Fibroblast of lung (primary cell): ENCODE data around the gene CCDC73. TPM values are rescaled to one million over a fixed set of nuclear protein-coding genes. Genes with fewer than 3 reads are reported as not detected.
A peak's percentile ranks its signal among the peaks of the same experiment; 100 is the strongest.

Experiments used
- DNase-seq, 2 donors: peaks; one replicate each; pipeline versions ENCODE4 v3.0.0 to v3.0.0-alpha.2; 2010; ENCODE audit warnings: low read depth in 2 of 2
- H2AFZ ChIP-seq: 2 replicates; pipeline ENCODE4 v1.5.1; 2012; ENCODE audit warnings: low read length, control low read depth, inconsistent platforms
- H3K27ac ChIP-seq: 2 replicates; pipeline ENCODE4 v1.5.1; 2011; ENCODE audit warnings: low read length, control low read depth; ENCODE audit not compliant: insufficient read depth
- H3K27me3 ChIP-seq: 2 replicates; pipeline ENCODE4 v1.5.1; 2011; ENCODE audit warnings: mild to moderate bottlenecking, low read length; ENCODE audit not compliant: control insufficient read depth, insufficient read depth
- H3K36me3 ChIP-seq: 2 replicates; pipeline ENCODE4 v1.5.1; 2011; ENCODE audit warnings: low read length; ENCODE audit not compliant: control insufficient read depth, insufficient read depth
- H3K4me1 ChIP-seq: 2 replicates; pipeline ENCODE4 v1.5.1; 2011; ENCODE audit warnings: low read length; ENCODE audit not compliant: control insufficient read depth, insufficient read depth; ENCODE audit errors: extremely low read depth
- H3K4me2 ChIP-seq: 2 replicates; pipeline ENCODE4 v1.5.1; 2011; ENCODE audit warnings: low read length, control low read depth; ENCODE audit not compliant: insufficient read depth; ENCODE audit errors: extremely low read depth
- H3K4me3 ChIP-seq, 4 experiments: fragments of 200-600 bp in 1 of 4; sonication (generic) in 1 of 4; replicated peaks in 1 of 4; 2 replicates each; pipeline ENCODE4 v1.5.1; 2011 to 2016; ENCODE audit warnings: low read length in 4 of 4, low read depth in 3 of 4, mild to moderate bottlenecking in 3 of 4, control low read depth in 2 of 4, inconsistent platforms in 1 of 4, mixed read lengths in 1 of 4; ENCODE audit not compliant: insufficient read depth in 1 of 4; ENCODE audit errors: control extremely low read depth in 1 of 4
- H3K79me2 ChIP-seq: 2 replicates; pipeline ENCODE4 v1.5.1; 2012; ENCODE audit warnings: mild to moderate bottlenecking, low read length, inconsistent platforms; ENCODE audit not compliant: control insufficient read depth, insufficient read depth
- H3K9ac ChIP-seq: 2 replicates; pipeline ENCODE4 v1.5.1; 2011; ENCODE audit warnings: mild to moderate bottlenecking, low read length, control low read depth; ENCODE audit not compliant: insufficient read depth
- H3K9me3 ChIP-seq: 2 replicates; pipeline ENCODE4 v1.5.1; 2012; ENCODE audit warnings: low read depth, low read length; ENCODE audit not compliant: control insufficient read depth, insufficient read depth
- H4K20me1 ChIP-seq: 2 replicates; pipeline ENCODE4 v1.5.1; 2011; ENCODE audit warnings: low read length; ENCODE audit not compliant: control insufficient read depth, insufficient read depth; ENCODE audit errors: extremely low read depth
- EZH2 ChIP-seq: IDR thresholded peaks from 2 replicates; pipeline ENCODE4 v1.5.1; 2012; ENCODE audit warnings: low read length, control low read depth, mild to moderate bottlenecking; ENCODE audit errors: missing control alignments
- polyA plus RNA-seq, 2 donors: library from polyadenylated mRNA; depleted of rRNA in 1 of 2; stranded (reverse) in 1 of 2; unstranded in 1 of 2; fragments of >200 nt; gene quantifications; 2 replicates each; pipeline ENCODE4 v1.2.1, GENCODE V29; 2011 to 2012; ENCODE audit warnings: missing spikeins in 1 of 2
- total RNA-seq: library from RNA; depleted of rRNA; stranded (reverse); fragments of >200 nt; gene quantifications from 2 replicates; pipeline ENCODE4 v1.2.1, GENCODE V29; 2014
- TF ChIP-seq, protein P1 (sequence below), 2 donors: IDR thresholded peaks in 1 of 2; conservative IDR thresholded peaks in 1 of 2; 1 replicate in 1 of 2; 2 replicates in 1 of 2; pipeline ENCODE4 v1.5.1; 2011 to 2012; ENCODE audit warnings: low read length in 2 of 2, control low read depth in 1 of 2, inconsistent platforms in 1 of 2, low read depth in 1 of 2, mild to moderate bottlenecking in 1 of 2

The CCDC73 gene
- total and polyA plus RNA-seq, 2 donors (not counting 1 experiment from before 2014, with no cell fraction given), result under 0.01 TPM; not detected in 1

DNA sequence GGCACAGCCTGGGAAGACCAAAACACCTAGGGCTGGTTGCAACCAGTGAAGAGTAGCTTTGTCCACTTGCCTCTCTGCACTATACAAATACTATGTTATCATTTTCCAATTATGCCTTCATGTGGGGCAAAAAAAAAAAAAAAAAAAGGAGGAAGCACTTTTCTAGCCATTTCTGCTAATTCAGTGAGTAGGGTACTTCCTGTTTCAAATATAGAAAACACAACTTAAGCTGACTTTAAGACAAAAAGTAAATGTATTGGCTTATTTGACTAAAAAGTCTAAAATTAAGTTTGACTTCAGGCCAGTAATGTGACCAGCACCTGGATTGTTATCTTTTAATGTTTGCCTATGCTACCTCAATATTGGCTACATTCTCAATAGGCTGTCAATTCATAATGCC, 15.3 kb downstream of the CCDC73 start:
- no peak overlapping the region for H3K4me3 ChIP-seq
- H3K9me3 ChIP-seq, result no peaks in the 10 kb centered on the region
- no peaks in the 10 kb centered on the region for H3K27me3 ChIP-seq
- no peak for TF ChIP-seq EZH2
- TF ChIP-seq, protein P1, sequence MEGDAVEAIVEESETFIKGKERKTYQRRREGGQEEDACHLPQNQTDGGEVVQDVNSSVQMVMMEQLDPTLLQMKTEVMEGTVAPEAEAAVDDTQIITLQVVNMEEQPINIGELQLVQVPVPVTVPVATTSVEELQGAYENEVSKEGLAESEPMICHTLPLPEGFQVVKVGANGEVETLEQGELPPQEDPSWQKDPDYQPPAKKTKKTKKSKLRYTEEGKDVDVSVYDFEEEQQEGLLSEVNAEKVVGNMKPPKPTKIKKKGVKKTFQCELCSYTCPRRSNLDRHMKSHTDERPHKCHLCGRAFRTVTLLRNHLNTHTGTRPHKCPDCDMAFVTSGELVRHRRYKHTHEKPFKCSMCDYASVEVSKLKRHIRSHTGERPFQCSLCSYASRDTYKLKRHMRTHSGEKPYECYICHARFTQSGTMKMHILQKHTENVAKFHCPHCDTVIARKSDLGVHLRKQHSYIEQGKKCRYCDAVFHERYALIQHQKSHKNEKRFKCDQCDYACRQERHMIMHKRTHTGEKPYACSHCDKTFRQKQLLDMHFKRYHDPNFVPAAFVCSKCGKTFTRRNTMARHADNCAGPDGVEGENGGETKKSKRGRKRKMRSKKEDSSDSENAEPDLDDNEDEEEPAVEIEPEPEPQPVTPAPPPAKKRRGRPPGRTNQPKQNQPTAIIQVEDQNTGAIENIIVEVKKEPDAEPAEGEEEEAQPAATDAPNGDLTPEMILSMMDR (conservative IDR thresholded peaks at IDR 0.05 in 1 of 2, IDR thresholded peaks at IDR 0.05 in 1 of 2; ENCODE audit: low read depth in 1 of 2, low read length in 2 of 2), result no peak
- no peak overlapping the region for H3K9ac ChIP-seq
- no peak overlapping the region for H3K27ac ChIP-seq
- no peak overlapping the region for H3K4me2 ChIP-seq
- H3K36me3 ChIP-seq, result no peaks in the 10 kb centered on the region
- H3K4me1 ChIP-seq, result no peaks in the 10 kb centered on the region
- no peak overlapping the region for H2AFZ ChIP-seq
- no peak for DNase-seq
- no peaks in the 10 kb centered on the region for H4K20me1 ChIP-seq
- no peaks in the 10 kb centered on the region for H3K79me2 ChIP-seq

DNA sequence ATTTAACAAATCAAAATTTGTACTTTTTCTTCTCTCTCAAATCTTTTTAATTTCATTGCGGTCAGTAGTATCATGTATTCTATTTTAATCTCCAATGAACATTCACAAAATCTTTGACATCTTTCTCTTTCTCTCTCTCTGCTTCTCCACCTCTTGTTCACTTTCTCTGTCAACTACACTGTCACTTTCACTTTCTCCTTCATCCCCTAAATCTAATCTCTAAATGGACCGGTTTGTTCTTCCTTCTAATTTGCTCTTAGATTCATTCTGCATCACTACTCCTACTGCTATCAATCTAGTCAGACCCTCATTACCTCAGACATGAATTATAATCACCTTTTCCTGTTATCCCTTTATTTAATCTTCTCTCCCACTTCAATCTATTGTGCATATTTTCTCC, 18.6 kb downstream of the CCDC73 start:
- Histone ChIP-seq H3K4me3 (no peak overlapping the region), H3K9me3 (no peaks in the 10 kb centered on the region), H3K9ac (no peak overlapping the region), H4K20me1 (no peaks in the 10 kb centered on the region), H3K27ac (no peak overlapping the region), H3K27me3 (no peaks in the 10 kb centered on the region), H3K4me2 (peak overlapping the region; percentile 59), H3K79me2 (no peaks in the 10 kb centered on the region), H3K4me1 (no peaks in the 10 kb centered on the region), H3K36me3 (no peaks in the 10 kb centered on the region), H2AFZ (peak overlapping the region; percentile 71)
- DNase-seq, result no peak
- TF ChIP-seq EZH2, result no peak
- TF ChIP-seq, protein P1 (conservative IDR thresholded peaks at IDR 0.05 in 1 of 2, IDR thresholded peaks at IDR 0.05 in 1 of 2; ENCODE audit: low read depth in 1 of 2, low read length in 2 of 2), result no peak

DNA sequence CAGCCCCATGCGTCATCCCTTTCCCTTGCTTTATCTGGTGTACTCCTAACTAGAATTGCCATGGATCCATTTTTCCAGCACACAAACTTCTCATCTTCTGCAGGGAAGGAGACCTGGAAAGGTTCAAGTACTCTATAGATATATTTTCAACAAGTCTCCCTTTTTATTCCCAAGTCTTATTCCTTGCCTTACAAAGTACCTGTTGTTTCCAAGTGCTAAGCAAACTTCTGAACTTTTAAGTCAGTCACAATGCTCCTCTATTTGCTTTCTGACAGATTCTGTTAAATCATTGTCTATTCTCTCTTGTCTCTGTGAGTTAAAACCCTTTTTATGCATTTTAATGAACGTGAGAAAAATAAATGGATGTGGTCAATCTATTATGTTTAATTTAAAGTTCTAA, 20.4 kb downstream of the CCDC73 start:
- no peak overlapping the region for H2AFZ ChIP-seq
- no peak overlapping the region for H3K4me3 ChIP-seq

More for the DNA sequence above, 20.4 kb downstream of the CCDC73 start:
- no peak for DNase-seq
- H4K20me1 ChIP-seq, result no peaks in the 10 kb centered on the region
- TF ChIP-seq, protein P1 (conservative IDR thresholded peaks at IDR 0.05 in 1 of 2, IDR thresholded peaks at IDR 0.05 in 1 of 2; ENCODE audit: low read depth in 1 of 2, low read length in 2 of 2), result no peak
- TF ChIP-seq EZH2, result no peak
- no peaks in the 10 kb centered on the region for H3K9me3 ChIP-seq
- no peaks in the 10 kb centered on the region for H3K36me3 ChIP-seq
- no peak overlapping the region for H3K27ac ChIP-seq
- no peak overlapping the region for H3K4me2 ChIP-seq
- no peaks in the 10 kb centered on the region for H3K4me1 ChIP-seq
- no peaks in the 10 kb centered on the region for H3K79me2 ChIP-seq
- no peak overlapping the region for H3K9ac ChIP-seq
- no peaks in the 10 kb centered on the region for H3K27me3 ChIP-seq
